GM12891 (cell line): ENCODE data around the gene PDE4A.
"Not testable (repeated sequence)": the region's sequence is repeated elsewhere in the genome, so short reads cannot be mapped to it uniquely, and the experiment has no call there.

Source experiments
- DNase-seq: peaks from one replicate; pipeline ENCODE4 v3.0.0; 2011; ENCODE audit warnings: low spot score; ENCODE audit not compliant: insufficient read length
- FAIRE-seq: peaks from 2 replicates; lab custom pipeline; 2011; peaks lifted over from hg19 to GRCh38; lab: Jason Lieb, UNC
- PAX5 ChIP-seq: IDR thresholded peaks from 2 replicates; pipeline ENCODE4 v1.6.1; 2011; ENCODE audit warnings: low read length, moderate library complexity, mild to moderate bottlenecking; ENCODE audit not compliant: insufficient read depth, severe bottlenecking
- POLR2A ChIP-seq: IDR thresholded peaks from 2 replicates; pipeline ENCODE4 v1.6.1; 2011; ENCODE audit warnings: low read depth, low read length, control low read depth
- POLR2AphosphoS5 ChIP-seq: IDR thresholded peaks from 2 replicates; pipeline ENCODE4 v1.6.1; 2011; ENCODE audit warnings: low read depth, low read length, control low read depth
- POU2F2 ChIP-seq: IDR thresholded peaks from 2 replicates; pipeline ENCODE4 v1.6.1; 2011; ENCODE audit warnings: low read depth, mild to moderate bottlenecking, control low read depth, low read length, moderate library complexity
- SPI1 ChIP-seq: IDR thresholded peaks from 2 replicates; pipeline ENCODE4 v1.6.1; 2011; ENCODE audit warnings: low read depth, low read length, control low read depth
- TAF1 ChIP-seq: IDR thresholded peaks from 2 replicates; pipeline ENCODE4 v1.6.1; 2011; ENCODE audit warnings: low read depth, low read length, control low read depth

Gene PDE4A

DNA sequence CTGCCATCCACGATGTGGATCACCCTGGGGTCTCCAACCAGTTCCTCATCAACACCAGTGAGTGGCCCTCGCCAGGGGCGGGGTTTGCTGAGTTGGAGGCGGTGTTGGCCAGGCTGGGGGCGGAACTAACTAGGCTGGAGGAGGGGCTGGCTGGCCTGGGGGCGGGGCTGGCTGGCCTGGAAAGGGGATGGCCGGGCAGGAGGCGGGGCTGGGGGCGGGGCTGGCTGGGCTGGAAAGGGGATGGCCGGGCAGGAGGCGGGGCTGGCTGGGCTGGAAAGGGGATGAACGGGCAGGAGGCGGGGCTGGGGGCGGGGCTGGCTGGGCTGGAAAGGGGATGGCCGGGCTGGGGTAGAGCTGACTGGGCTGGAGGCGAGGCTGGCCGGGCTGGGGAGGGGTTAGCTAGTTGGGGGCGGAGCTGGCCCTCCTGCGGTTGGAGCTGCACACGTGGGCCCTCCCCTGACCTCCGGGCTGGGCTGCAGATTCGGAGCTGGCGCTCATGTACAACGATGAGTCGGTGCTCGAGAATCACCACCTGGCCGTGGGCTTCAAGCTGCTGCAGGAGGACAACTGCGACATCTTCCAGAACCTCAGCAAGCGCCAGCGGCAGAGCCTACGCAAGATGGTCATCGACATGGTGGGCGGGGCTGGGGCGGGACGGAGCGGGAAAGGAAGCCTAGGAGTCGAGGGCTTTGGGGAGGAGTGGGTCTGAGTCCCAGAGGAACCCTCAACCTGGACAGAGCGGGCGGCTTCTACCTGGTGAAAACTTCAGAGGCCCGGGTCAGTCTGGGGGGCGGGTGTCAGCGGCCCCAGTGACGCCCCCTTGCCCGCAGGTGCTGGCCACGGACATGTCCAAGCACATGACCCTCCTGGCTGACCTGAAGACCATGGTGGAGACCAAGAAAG is 41.0 kb downstream of the PDE4A start:
- FAIRE-seq (peak; percentile 84), DNase-seq (peak; percentile 99)
- TF ChIP-seq POLR2A = no peak
- peak; percentile 36; the same call in 1 of the 2 replicates for TF ChIP-seq SPI1

DNA sequence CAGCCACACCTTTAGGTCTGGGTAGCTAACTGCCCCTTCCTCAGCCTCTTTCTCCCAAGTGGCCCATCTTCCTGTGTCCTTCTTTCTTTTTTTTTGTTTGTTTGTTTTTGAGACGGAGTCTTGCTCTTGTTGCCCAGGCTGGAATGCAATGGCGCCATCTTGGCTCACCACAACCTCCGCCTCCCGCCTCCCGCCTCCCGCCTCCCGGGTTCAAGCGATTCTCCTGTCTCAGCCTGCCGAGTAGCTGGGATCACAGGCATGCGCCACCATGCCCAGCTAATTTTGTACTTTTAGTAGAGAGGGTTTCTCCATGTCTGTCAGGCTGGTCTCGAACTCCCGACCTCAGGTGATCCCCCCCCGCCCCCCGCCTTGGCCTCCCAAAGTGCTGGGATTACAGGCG is 41.7 kb downstream of the PDE4A start:
- FAIRE-seq, DNase-seq: not testable (repeated sequence)

DNA sequence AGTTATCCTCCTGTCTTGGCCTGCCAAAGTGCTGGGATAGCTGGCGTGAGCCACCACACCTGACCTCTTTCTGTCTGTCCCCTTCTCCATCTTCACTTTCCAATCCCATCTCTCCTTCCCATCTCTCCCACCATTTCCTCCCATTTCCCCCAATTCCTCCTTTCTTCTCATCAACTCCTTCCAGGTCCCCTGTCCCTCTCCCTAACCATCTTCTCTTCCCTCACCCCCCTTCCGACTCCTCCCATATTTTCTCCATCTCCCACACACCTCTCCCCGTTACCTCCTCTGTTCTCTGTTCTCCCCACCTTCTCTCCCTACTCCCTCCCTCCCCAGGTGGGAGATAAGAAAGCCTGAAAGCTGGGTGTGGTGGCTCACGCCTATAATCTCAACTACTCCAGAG is 42.2 kb downstream of the PDE4A start:
- no peak for DNase-seq
- FAIRE-seq = no peak
- TF ChIP-seq POLR2A = no peak

DNA sequence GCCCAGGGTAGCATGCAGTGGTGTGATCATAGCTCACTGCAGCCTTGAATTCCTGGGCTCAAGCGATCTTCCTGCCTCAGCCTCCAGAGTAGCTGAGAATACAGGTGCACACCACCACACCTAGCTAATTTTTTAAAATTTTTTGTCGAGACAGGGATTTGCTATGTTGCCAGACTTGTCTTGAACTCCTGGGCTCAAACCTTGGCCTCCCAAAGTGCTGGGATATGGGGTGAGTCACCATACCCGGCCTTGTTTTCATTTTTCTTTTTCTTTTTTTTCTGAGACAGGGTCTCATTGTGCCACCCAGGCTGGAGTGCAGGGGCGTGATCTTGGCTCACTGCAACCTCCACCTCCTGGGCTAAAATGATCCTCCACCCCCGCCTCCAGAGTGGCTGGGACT is 44.1 kb downstream of the PDE4A start:
- TF ChIP-seq SPI1 (no peak), TAF1 (no peak), PAX5 (no peak), POLR2AphosphoS5 (no peak), POLR2A (no peak), POU2F2 (no peak)
- FAIRE-seq = no peak
- DNase-seq = no peak

DNA sequence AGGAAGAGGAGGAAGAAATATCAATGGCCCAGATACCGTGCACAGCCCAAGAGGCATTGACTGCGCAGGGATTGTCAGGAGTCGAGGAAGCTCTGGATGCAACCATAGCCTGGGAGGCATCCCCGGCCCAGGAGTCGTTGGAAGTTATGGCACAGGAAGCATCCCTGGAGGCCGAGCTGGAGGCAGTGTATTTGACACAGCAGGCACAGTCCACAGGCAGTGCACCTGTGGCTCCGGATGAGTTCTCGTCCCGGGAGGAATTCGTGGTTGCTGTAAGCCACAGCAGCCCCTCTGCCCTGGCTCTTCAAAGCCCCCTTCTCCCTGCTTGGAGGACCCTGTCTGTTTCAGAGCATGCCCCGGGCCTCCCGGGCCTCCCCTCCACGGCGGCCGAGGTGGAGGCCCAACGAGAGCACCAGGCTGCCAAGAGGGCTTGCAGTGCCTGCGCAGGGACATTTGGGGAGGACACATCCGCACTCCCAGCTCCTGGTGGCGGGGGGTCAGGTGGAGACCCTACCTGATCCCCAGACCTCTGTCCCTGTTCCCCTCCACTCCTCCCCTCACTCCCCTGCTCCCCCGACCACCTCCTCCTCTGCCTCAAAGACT is 46.9 kb downstream of the PDE4A start:
- no peak for DNase-seq
- TF ChIP-seq PAX5 = no peak
- no peak for TF ChIP-seq POU2F2
- TF ChIP-seq POLR2AphosphoS5 = no peak
- FAIRE-seq = no peak

DNA sequence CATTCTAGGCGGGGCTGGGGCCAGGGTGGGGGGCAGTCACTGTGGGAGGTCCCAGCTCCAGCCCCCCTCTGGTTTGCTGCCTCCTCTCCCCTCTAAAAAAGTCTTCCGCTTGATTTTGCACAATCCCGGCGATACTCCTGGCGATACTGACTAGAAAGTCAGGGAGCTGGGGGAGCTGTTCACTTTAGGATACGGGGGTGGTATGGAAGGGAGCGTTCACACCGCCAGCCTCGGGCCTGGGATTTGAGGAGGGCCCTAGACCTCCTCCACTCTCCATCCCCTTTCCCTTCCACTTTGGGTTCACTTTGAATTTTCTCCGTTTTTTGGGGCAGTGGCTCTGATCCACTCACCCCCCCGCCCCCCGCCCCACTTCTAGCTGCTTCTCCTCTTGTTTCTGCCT is 47.8 kb downstream of the PDE4A start:
- DNase-seq (no peak), FAIRE-seq (no peak)

DNA sequence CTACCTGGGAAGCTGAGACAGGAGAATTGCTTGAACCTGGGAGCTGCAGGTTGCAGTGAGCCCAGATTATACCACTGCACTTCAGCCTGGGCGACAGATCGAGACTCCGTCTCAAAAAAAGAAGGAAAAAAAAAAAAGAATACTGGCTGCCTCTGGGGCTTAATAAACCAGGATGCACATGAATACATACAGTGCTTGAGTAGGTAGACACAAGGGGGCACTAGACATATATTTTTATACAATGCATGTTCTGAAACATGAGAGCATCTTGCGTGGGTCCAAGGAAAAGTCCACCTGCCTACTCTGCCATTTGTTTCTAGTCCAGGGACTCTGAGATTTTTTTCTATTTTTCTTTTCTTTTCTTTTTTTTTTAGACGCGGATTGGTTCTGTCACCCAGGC is 51.6 kb downstream of the PDE4A start:
- no peak for FAIRE-seq

More for the DNA sequence above, 47.8 kb downstream of the PDE4A start:
- no peak for TF ChIP-seq POU2F2
- TF ChIP-seq POLR2A = no peak
- TF ChIP-seq POLR2AphosphoS5 = no peak
- TF ChIP-seq SPI1 = no peak
- no peak for TF ChIP-seq TAF1
- no peak for TF ChIP-seq PAX5

DNA sequence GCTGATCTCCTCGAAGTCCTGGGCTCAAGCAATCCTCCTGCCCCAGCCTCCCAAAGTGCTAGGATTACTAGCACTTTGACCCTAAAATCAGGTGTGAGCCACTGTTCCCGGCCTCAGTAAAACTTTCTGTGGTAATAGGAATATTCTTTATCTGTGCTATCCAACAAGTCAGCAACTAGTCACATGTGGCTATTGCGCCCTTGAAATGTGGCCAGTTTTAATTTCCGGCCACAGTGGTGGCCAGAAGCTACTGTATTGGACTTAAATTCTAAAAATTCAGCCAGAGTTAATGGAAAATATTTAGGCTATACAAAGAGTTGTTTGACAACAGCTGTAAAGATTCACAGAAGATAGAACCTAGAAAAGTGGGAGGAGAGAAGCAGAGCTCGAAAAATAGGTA is 52.9 kb downstream of the PDE4A start:
- no peak for DNase-seq
- TF ChIP-seq TAF1 (no peak), POLR2A (no peak), POLR2AphosphoS5 (no peak), SPI1 (no peak), PAX5 (no peak), POU2F2 (no peak)
- no peak for FAIRE-seq

More for the DNA sequence above, 51.6 kb downstream of the PDE4A start:
- DNase-seq = no peak
- TF ChIP-seq PAX5 = no peak
- no peak for TF ChIP-seq POLR2A
- TF ChIP-seq POLR2AphosphoS5 = no peak
- TF ChIP-seq TAF1 = no peak
- TF ChIP-seq SPI1 = no peak
- no peak for TF ChIP-seq POU2F2

DNA sequence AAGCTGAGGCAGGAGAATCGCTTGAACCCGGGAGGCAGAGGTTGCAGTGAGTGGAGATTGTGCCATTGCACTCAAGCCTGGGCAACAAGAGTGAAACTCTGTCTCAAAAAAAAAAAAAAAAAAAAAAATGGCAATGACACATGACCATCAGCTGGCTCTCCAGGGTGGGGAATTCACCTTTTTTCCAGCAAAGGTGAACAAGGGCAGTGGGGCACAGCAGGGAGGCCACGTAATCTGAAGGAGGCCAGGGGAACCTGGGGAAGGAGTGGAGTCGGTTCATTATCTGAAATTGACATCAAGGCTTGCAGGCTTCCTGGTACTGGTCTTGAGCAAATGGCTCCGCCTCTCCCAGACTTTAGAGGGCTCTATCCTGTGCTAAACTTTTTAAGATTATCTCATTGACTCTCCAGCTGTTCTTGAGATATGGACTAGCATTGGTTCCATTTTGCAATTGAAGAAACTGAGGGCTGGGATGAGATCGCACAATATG is 54.7 kb downstream of the PDE4A start:
- no peak for TF ChIP-seq SPI1
- TF ChIP-seq POU2F2 = no peak
- no peak for TF ChIP-seq PAX5
- no peak for TF ChIP-seq POLR2AphosphoS5
- TF ChIP-seq POLR2A = no peak
- TF ChIP-seq TAF1 = no peak
- DNase-seq (no peak), FAIRE-seq (no peak)

DNA sequence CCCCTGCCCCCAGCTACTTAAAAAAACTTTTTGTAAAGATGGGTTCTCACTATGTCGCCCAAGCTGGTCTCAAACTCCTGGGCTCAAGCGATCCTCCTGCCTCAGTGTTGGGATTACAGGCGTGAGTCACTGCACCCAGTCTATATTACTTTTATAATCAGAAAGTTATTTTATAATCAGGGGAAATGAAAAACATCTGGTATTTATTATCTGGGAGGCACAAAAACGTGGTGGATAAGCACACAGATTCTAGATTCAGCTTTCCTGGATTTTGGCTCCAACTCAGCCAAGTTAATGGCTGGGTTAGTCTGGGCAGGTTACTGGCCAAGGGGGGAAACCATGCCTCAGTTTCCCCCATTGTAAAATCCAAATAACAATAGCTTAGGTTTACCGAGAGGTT is 58.1 kb downstream of the PDE4A start:
- FAIRE-seq (no peak), DNase-seq (no peak)
- TF ChIP-seq PAX5 = no peak
- TF ChIP-seq POU2F2 = no peak
- TF ChIP-seq POLR2AphosphoS5 = no peak
- no peak for TF ChIP-seq SPI1
- TF ChIP-seq TAF1 = no peak
- no peak for TF ChIP-seq POLR2A
